Skin epidermis (tissue), 12 donors: ENCODE measurements around the gene TMEM131.
"Not testable (repeated sequence)": the region's sequence is repeated elsewhere in the genome, so short reads cannot be mapped to it uniquely, and the experiment has no call there.

ENCODE experiments used
- H3K27ac ChIP-seq, 21 experiments: fragments of 200-600 bp; sonication (generic) in 11 of 21; one replicate each; pipeline ENCODE4 v1.5.0; 2020; ENCODE audit warnings: mild to moderate bottlenecking in 3 of 21, inconsistent platforms in 2 of 21, moderate library complexity in 2 of 21
- H3K4me3 ChIP-seq, 7 experiments: fragments of 200-600 bp; sonication (generic) in 2 of 7; one replicate each; pipeline ENCODE4 v1.5.0; 2020; ENCODE audit warnings: inconsistent platforms in 2 of 7, mild to moderate bottlenecking in 2 of 7, moderate library complexity in 1 of 7

The TMEM131 gene

DNA sequence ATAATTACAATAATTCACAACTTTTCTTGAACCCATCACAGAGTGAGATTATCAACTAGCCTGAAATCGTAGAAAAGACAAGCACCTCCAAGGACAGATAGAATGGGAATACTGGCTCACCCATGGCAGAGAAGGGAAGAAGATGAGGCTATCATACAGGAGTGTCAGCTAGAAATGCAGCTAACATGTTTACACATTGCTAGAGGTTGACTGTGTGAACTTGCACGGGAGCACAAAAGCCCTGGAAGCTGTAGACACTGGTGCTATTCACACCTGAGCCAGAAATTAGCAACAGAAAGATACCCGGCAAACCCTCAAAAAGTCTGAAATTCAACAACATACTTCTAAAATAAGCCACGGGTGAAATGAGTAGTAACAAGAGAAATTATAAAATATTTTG, 150.6 kb downstream of the TMEM131 start:
- no peak overlapping the region for H3K27ac ChIP-seq
- H3K4me3 ChIP-seq, result no peak overlapping the region

DNA sequence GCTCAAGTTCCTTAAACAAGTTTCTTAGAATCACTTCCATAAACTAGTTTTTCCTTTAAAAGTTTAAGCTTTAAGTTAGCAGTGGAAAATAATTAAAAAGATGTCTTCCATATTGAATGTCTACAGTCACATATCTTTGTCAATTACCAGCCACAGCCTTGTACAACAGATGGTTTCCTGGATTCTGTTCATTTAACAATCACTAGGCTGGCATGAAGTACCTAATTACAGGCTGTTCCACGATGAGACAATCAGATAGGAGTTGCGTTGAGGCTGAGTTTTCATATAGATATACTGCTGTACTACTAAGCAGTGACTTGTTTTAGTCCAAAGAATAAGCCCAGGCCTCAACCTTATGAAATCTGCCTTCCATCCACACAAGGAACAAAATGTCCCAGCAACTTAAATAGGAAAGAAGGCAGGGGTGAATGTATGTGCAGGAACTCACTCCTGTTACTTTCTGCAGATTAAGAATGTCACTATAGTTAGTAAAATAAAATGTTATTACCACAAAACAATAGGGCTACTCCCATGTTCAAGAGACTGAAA, 151.4 kb downstream of the TMEM131 start:
- H3K27ac ChIP-seq, result no peak overlapping the region

GRCh38 chr2:97840198-97840597, 155.6 kb downstream of the TMEM131 start:
- Histone ChIP-seq H3K27ac (no peak overlapping the region), H3K4me3 (no peak overlapping the region)

More for the DNA sequence above, 151.4 kb downstream of the TMEM131 start:
- H3K4me3 ChIP-seq, result no peak overlapping the region

DNA sequence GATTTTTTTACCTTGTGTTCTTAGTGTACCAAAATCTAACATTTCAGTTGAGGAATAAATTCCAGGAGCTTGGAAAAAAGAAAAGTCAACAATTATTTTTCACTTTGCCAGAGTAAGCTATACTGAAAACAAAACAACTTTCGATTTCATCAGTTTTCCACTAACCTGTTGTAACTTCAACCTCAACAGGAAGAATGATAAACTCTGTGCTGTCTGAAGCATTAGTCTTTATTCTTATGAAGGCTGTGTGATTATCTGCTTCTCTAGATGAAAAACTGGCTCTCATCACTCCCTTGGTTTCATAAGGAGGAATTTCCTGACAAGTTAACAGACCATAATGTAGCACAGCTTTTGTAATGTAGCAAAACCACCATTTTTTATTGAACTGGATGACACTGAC, 161.1 kb downstream of the TMEM131 start:
- no peak overlapping the region for H3K27ac ChIP-seq

GRCh38 chr2:97831121-97831520, 164.6 kb downstream of the TMEM131 start:
- H3K27ac ChIP-seq, result no peak overlapping the region
- no peak overlapping the region for H3K4me3 ChIP-seq

More for the DNA sequence above, 161.1 kb downstream of the TMEM131 start:
- H3K4me3 ChIP-seq, result no peak overlapping the region

GRCh38 chr2:97829255-97829654, 166.5 kb downstream of the TMEM131 start:
- not testable (repeated sequence) for H3K4me3 ChIP-seq, H3K27ac ChIP-seq

DNA sequence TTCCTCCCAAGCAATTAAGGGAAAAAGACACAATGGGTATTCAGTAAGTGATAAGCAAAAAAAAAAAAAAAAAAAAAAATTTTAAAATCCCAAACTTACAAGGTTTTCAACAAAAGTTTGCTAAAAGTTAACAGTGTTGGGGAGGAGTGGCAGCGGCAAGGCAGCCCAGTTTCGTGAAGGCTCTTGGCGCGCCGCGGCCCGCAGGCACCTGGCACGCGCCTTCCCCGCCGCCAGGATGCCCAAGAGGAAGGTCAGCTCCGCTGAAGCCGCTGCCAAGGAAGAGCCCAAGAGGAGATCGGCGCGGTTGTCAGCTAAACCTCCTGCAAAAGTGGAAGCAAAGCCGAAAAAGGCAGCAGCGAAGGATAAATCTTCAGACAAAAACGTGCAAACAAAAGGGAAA, 168.7 kb downstream of the TMEM131 start:
- H3K27ac ChIP-seq, H3K4me3 ChIP-seq: not testable (repeated sequence)

GRCh38 chr2:97826266-97826847, 169.4 kb downstream of the TMEM131 start:
- H3K4me3 ChIP-seq, H3K27ac ChIP-seq: not testable (repeated sequence)

DNA sequence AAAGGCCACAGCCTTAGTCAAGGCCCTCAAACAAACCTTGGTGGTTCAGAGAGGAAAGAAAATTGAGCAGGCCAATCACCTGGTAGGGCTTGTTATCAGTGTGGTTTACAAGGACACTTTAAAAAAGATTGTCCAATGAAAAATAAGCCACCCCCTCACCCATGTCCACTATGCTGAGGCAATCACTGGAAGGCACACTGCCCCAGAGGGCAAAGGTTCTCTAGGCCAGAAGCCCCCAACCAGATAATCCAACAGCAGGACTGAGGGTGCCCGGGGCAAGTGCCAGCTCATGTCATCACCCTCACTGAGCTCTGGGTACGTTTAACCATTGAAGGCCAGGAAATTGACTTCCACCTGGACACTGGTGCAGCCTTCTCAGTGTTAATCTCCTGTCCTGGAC, 171.7 kb downstream of the TMEM131 start:
- not testable (repeated sequence) for H3K4me3 ChIP-seq, H3K27ac ChIP-seq

- H3K27ac ChIP-seq, H3K4me3 ChIP-seq: not testable (repeated sequence)
These were observed 173.9 kb downstream of the TMEM131 start for GRCh38 chr2:97821862-97822261.

GRCh38 chr2:97819754-97820153, 176.0 kb downstream of the TMEM131 start:
- Histone ChIP-seq H3K27ac (no peak overlapping the region), H3K4me3 (no peak overlapping the region)

- Histone ChIP-seq H3K4me3 (no peak overlapping the region), H3K27ac (no peak overlapping the region)
These were observed 179.3 kb downstream of the TMEM131 start for GRCh38 chr2:97816411-97816810.

GRCh38 chr2:97812931-97813330, 182.8 kb downstream of the TMEM131 start:
- Histone ChIP-seq H3K27ac (no peak overlapping the region), H3K4me3 (no peak overlapping the region)

DNA sequence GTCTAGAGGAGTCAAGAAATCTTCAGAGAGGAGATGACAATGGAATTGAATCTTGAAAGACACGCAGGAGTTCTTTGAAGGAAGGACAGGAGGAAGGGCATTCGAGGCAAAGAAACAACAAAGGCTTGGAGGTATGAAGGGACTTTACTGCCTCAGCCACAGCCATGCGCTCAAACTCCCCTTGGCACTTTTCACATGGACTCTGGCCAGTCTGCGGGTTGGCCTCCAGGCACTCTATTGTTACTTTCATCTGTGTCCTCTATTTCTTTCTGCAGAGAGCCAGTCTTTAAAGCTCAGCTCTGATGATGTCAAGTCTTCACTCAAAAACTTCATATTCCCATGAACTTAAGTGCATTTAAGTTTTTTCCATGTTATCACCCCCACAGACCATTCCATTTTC, 186.9 kb downstream of the TMEM131 start:
- H3K4me3 ChIP-seq, result no peak overlapping the region
- peak overlapping the region in 1 of 21 experiments; percentile 15 for H3K27ac ChIP-seq

- H3K4me3 ChIP-seq, result no peak overlapping the region
- peak overlapping the region in 2 of 21 experiments; percentile 5 to 18 for H3K27ac ChIP-seq
These were observed 188.8 kb downstream of the TMEM131 start for GRCh38 chr2:97806738-97807618.

- H3K27ac ChIP-seq, result no peak overlapping the region
These were observed 190.0 kb downstream of the TMEM131 start for GRCh38 chr2:97805776-97806175.

GRCh38 chr2:97801028-97801427, 194.7 kb downstream of the TMEM131 start:
- Histone ChIP-seq H3K4me3 (no peak overlapping the region), H3K27ac (no peak overlapping the region)

More at GRCh38 chr2:97805776-97806175, 190.0 kb downstream of the TMEM131 start:
- H3K4me3 ChIP-seq, result no peak overlapping the region

GRCh38 chr2:97798416-97798815, 197.3 kb downstream of the TMEM131 start:
- no peak overlapping the region for H3K27ac ChIP-seq
- H3K4me3 ChIP-seq, result no peak overlapping the region

DNA sequence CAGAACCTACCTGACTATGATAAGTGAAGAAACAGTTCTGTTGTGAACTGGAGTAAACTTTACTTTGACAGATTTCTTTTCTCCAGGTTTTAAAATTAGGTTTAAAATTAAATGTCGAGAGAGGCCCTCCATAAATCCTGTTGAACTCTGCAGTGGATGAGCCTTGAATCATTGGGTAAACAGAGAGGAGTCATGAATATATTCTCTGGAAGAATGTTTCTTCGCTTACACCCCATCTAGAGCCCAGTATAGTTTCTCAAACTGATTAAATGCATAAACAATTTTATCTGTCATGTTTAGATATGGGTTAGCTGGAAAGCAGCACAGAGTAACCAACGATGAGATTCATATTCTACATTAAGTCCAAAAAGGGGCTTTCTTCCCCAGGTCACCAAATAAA, 198.4 kb downstream of the TMEM131 start:
- Histone ChIP-seq H3K27ac (no peak overlapping the region), H3K4me3 (no peak overlapping the region)

GRCh38 chr2:97796465-97797126, 199.2 kb downstream of the TMEM131 start:
- H3K27ac ChIP-seq, result no peak overlapping the region
- no peak overlapping the region for H3K4me3 ChIP-seq
